Endometrial microvascular endothelial cells (primary cell): Measurements from ENCODE around the gene LRRC4C. TPM values are rescaled to one million over a fixed set of nuclear protein-coding genes. Genes with fewer than 3 reads are reported as not detected.

ENCODE experiments used
- in situ Hi-C: cut with HindIII; loops from 2 replicates; pipeline ENCODE4 v1.10.0; 2017; ENCODE audit warnings: low sequenced_read_pairs, low pct_unique_long_range_greater_than_20kb; ENCODE audit errors: inconsistent ontology term
- total RNA-seq: library from RNA; depleted of rRNA; stranded (reverse); fragments of >200 nt; gene quantifications from one replicate; pipeline ENCODE4 v1.2.3, GENCODE V29; 2015; ENCODE audit errors: inconsistent ontology term

Gene LRRC4C
- total RNA-seq, 1 donor from 2014 or later: not detected

GRCh38 chr11:40387240-40387980 lies 1072.0 kb downstream of the LRRC4C start:
- in situ Hi-C loops: no loop called here

- in situ Hi-C loops: no loop called here
These were observed 1074.5 kb downstream of the LRRC4C start for GRCh38 chr11:40384991-40385390.

DNA sequence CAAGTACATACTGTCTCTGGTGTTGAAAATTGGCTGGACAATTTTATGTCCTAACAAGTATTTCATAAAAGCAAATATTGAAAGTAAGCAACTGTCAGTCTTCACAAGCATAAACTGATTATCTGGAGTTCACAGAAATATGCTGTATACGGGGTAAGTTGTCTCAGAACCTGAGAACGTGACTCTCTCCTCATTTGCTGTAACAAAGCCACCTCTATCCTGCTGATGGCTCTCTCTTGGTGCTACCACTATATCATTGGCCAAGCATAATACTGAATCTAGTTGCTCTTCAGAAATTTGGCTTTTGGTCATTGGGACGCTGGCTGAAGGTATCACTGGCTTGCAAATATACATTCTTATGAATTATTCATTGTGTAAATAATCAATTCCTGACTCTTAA lies 1078.0 kb downstream of the LRRC4C start:
- in situ Hi-C loops: no loop called here

GRCh38 chr11:40380835-40381234 lies 1078.6 kb downstream of the LRRC4C start:
- in situ Hi-C loops: no loop called here

GRCh38 chr11:40376331-40376730 lies 1083.1 kb downstream of the LRRC4C start:
- in situ Hi-C loops: no loop called here

DNA sequence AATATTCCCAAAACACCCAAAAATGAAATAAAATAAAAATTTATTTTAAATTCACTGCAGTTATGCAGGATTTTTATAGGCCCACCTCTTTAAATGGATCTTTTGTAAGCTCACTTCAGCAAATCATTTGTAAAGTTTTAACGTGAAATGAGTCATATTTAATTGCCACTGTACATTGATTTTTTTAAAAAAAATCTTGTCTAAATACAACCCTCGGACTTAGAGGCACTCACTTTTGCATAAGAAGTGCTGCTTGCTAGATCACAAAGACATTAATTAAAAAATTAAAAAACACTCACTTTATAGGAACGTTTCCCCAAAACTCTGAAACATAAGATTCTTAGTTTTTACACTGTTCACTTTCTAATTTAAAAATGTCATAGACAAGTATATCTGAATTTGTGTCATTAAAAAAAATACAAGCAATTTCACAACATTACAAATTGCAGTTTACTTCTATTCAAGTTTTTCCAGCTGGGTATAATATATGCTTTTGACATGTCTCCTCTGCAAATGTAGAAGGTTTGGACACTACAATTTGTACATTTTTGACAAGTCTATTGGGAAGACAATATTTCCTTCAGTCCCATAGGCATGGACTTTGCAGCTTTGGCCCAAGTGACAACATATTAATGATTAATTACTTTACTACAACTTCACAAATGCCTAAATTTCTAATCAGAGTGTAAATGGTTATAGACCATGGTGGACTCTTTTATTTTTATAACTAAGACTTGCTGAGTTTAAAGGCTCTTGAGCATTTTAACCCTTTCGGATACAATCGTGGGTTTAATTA lies 1088.4 kb downstream of the LRRC4C start:
- in situ Hi-C loops: no loop called here

- in situ Hi-C loops: no loop called here
These were observed 1099.2 kb downstream of the LRRC4C start for GRCh38 chr11:40360206-40360798.

GRCh38 chr11:40354121-40354520 lies 1105.3 kb downstream of the LRRC4C start:
- in situ Hi-C loops: no loop called here

DNA sequence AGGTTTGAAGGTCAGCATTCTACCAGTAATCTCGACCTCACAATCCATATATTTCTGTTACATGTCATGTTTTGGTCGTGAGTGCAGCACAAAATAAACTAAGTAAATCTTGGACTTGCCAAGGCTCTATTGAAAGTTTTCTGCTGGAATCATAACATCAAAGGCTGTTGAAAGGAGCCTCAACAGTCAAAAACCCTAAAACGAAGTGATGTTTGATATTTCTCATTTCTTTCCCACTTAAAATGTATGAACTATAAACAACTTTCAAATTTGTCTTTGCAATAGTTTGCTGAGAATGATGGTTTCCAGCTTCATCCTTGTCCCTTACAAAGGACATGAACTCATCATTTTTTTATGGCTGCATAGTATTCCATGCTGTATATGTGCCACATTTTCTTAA lies 1118.5 kb downstream of the LRRC4C start:
- in situ Hi-C loops: no loop called here

DNA sequence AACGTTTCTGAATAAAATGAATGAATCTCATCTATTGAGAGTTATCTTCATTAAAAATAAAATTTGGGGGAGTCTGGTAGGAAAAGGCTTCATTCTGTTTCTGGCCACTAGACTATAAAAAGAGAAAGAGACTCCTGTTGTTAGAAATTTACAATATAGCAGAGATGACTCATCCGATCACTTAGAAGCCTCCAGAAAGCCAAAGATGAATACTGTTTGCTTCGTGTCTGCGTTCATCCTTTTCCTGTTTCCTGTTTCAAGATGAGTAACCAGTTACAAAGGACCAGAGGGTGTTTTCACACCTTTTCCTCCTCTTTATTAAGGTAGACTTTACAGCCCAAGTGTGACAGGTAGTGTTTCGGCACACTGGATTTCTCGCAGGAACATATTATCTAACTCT lies 1120.7 kb downstream of the LRRC4C start:
- in situ Hi-C loops: no loop called here

DNA sequence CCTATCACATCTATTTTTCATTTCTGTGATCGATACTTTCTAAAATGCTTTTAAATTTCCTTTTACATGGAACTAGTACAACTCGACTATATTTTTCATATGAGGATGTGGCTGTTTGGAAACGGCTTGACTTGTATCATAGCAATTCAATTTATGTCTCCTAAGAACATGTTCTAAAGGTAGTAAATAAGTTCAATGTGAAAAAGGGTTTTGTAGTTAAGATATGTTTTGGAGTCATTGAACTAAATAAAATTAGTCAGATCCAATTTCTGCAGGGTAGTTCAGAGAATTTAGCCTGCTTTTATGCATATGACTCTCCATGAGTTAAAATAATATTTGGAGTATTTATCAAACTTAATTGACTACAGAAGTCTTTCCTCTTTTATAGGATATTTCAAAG lies 1121.4 kb downstream of the LRRC4C start:
- in situ Hi-C loops: no loop called here

- in situ Hi-C loops: no loop called here
These were observed 1122.3 kb downstream of the LRRC4C start for GRCh38 chr11:40337118-40337517.

DNA sequence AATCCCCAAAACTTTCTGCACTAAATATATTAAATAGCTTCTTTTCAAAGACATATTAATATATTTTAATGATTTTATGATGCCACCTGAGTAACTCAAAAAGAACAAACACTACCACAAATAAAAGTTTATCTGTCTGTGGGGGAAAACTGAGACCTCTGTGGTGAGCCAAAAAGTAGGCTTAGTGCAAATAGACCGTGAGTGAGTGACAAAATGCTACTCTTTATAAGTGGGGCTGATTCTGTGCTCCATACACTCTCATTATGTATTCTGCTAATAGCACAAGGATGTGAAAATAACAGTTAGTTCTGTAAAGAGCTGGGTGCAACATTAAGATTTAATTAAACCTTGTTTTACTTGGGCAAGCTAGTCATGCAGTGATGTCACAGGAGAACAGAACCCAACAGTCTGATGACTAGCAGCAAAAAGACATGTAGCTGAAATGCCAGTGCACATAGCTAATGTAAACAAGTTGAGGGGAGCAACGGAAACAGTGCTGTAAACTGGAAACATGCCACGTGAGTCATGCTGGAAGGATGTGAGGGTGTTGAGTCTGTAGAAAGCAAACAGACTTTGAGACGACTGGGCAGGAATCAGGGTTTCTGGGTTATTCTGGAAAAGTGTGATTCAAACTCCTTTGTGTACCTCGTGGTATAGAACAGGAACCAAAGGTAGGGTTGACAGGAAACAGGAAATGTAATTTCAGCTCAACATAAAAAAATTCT lies 1130.4 kb downstream of the LRRC4C start:
- in situ Hi-C loops: no loop called here

- in situ Hi-C loops: no loop called here
These were observed 1136.2 kb downstream of the LRRC4C start for GRCh38 chr11:40323241-40323640.

DNA sequence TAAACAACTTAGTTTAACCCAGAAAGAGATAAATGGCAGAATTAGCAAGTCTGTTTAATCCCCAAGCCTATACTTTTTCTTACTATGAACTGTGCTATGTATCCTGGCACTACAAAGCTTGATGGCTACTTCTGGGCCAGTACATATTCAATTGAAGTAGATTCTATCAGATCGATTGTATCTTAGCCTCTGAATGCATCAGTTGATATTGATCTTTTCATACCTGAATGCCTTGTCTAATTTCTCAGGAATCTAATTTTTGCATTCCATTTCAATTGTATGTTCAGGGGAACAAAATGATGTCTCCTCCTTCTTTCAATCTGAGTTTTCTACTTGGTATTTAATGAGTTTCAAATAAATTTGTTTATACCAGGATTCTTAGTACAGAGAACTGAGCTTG lies 1137.9 kb downstream of the LRRC4C start:
- in situ Hi-C loops: no loop called here

- in situ Hi-C loops: no loop called here
These were observed 1143.3 kb downstream of the LRRC4C start for GRCh38 chr11:40316171-40316570.

DNA sequence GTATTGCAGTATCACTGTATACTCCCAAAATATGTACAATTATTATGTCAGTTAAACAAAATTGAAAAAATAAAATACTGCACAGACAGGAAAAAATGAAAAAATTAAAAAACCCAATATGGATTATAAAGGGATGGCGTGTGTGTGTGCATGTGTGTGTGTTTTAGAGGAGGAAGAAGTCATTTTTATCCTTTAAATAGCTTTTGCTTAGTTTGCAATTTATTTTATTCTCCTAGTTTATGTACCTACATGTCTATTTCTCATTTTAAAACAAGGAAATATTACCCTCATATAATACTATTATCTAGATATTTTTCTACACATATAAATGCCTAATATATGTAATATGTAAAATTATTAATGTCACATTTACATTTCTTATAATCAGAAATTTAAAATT lies 1144.3 kb downstream of the LRRC4C start:
- in situ Hi-C loops: no loop called here

- in situ Hi-C loops: no loop called here
These were observed 1145.1 kb downstream of the LRRC4C start for GRCh38 chr11:40314327-40314726.

DNA sequence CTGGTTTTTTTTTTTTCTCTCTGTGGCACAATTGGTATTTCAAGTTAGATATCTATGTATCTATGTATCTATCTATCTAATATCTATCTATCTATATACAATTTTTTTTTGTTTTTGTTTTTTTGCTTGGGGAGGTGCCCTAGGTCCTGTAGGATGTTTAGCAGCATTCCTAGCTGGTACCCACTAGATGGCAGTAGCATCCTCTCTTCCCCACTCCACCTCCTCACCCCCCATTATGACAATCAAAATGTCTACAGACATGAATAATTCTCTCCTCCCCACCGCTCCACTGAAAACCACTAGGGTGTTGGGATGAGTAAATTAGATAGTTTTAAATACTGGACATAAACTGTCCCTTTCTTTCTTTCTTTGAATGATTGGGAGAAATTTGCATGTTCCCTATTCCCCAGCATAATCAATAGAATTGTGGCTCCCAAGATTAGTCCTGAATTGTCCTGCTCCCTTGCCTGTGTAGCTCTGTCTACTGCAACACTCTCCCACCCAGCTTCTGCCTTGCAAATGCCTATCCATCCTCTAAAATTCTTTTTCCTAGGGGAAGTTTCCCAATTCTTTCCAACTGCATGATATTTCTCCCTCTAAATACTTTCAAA lies 1152.4 kb downstream of the LRRC4C start:
- in situ Hi-C loops: no loop called here
